OCI-LY3 (cell line): ENCODE measurements around the gene NT5DC3.

Experiments used
- H2AFZ ChIP-seq: fragments of 200-600, 300-600 bp; shearing (Covaris generic); 2 replicates; pipeline ENCODE4 v1.6.0; 2014; ENCODE audit warnings: antibody characterized with exemption, low read depth, low read length
- H3K27ac ChIP-seq: fragments of 200-600, 300-600 bp; sonication (generic); 2 replicates; pipeline ENCODE4 v1.5.1; 2014; ENCODE audit warnings: mild to moderate bottlenecking, low read length, moderate library complexity, mixed read lengths
- H3K27me3 ChIP-seq: fragments of 200-600, 300-600 bp; sonication (generic); 2 replicates; pipeline ENCODE4 v1.6.1; 2014; ENCODE audit warnings: low read depth, low read length, mixed read lengths
- H3K36me3 ChIP-seq: fragments of 200-600, 300-600 bp; sonication (generic); replicated peaks from 2 replicates; pipeline ENCODE3; 2014; ENCODE audit warnings: low read depth, low read length, mixed read lengths
- H3K4me1 ChIP-seq: fragments of 300-600, 200-600 bp; sonication (generic); 2 replicates; pipeline ENCODE4 v1.6.1; 2014; ENCODE audit warnings: low read length, mixed read lengths
- H3K4me2 ChIP-seq: fragments of 200-600, 300-600 bp; sonication (generic); 2 replicates; pipeline ENCODE4 v1.6.1; 2014; ENCODE audit warnings: low read length, mixed read lengths
- H3K4me3 ChIP-seq: fragments of 300-600, 200-600 bp; sonication (generic); 2 replicates; pipeline ENCODE4 v1.5.1; 2014; ENCODE audit warnings: antibody characterized with exemption, mild to moderate bottlenecking, low read length, moderate library complexity
- H3K79me2 ChIP-seq: fragments of 300-600, 200-600 bp; shearing (Covaris generic); 2 replicates; pipeline ENCODE4 v1.6.1; 2014; ENCODE audit warnings: mild to moderate bottlenecking, low read length, mixed read lengths
- H3K9ac ChIP-seq: fragments of 300-600, 200-600 bp; shearing (Covaris generic); 2 replicates; pipeline ENCODE4 v1.6.0; 2014; ENCODE audit warnings: mild to moderate bottlenecking, low read length, moderate library complexity
- H3K9me3 ChIP-seq: fragments of 200-600, 300-600 bp; shearing (Covaris generic); 2 replicates; pipeline ENCODE4 v1.6.1; 2014; ENCODE audit warnings: low read length, mixed read lengths; ENCODE audit not compliant: insufficient read depth
- H4K20me1 ChIP-seq: fragments of 200-600, 300-600 bp; sonication (generic); 2 replicates; pipeline ENCODE4 v1.6.1; 2016; ENCODE audit warnings: low read length, mixed read lengths; ENCODE audit not compliant: insufficient read depth
- CTCF ChIP-seq: fragments of 200-600, 300-600 bp; sonication (generic); IDR thresholded peaks from 2 replicates; pipeline ENCODE4 v1.5.1; 2014; ENCODE audit warnings: antibody characterized with exemption, low read length, low read depth
- EZH2phosphoT487 ChIP-seq: fragments of 200-600 bp; shearing (Covaris generic); IDR thresholded peaks from 2 replicates; pipeline ENCODE4 v1.6.1; 2018; ENCODE audit warnings: antibody characterized with exemption, mixed run types, low read depth

Gene NT5DC3

GRCh38 chr12:103799504-103799856, 41.6 kb downstream of the NT5DC3 start:
- no peak overlapping the region for H2AFZ ChIP-seq
- peaks cover 5% of the 10 kb centered on the region for H3K36me3 ChIP-seq
- no peak overlapping the region for H3K9ac ChIP-seq
- no peak overlapping the region for H3K27ac ChIP-seq
- H4K20me1 ChIP-seq = no peaks in the 10 kb centered on the region
- H3K4me1 ChIP-seq = peaks cover 6% of the 10 kb centered on the region; the same call in 1 of the 2 replicates
- H3K4me3 ChIP-seq = no peak overlapping the region
- H3K4me2 ChIP-seq = no peak overlapping the region
- TF ChIP-seq EZH2phosphoT487 (no peak), CTCF (no peak)
- H3K79me2 ChIP-seq = no peaks in the 10 kb centered on the region
- H3K27me3 ChIP-seq = no peaks in the 10 kb centered on the region
- H3K9me3 ChIP-seq = no peaks in the 10 kb centered on the region

- no peak overlapping the region for H3K27ac ChIP-seq
- H3K9me3 ChIP-seq = no peaks in the 10 kb centered on the region
- no peak overlapping the region for H2AFZ ChIP-seq
- TF ChIP-seq EZH2phosphoT487 (no peak), CTCF (no peak)
- no peak overlapping the region for H3K9ac ChIP-seq
- H3K4me1 ChIP-seq = peaks cover 6% of the 10 kb centered on the region; the same call in 1 of the 2 replicates
- peaks cover 5% of the 10 kb centered on the region for H3K36me3 ChIP-seq
- no peaks in the 10 kb centered on the region for H4K20me1 ChIP-seq
- H3K4me2 ChIP-seq = no peak overlapping the region
- no peaks in the 10 kb centered on the region for H3K79me2 ChIP-seq
- no peak overlapping the region for H3K4me3 ChIP-seq
- no peaks in the 10 kb centered on the region for H3K27me3 ChIP-seq
Measured at GRCh38 chr12:103798586-103798985, 42.4 kb downstream of the NT5DC3 start.

- no peak overlapping the region for H3K9ac ChIP-seq
- no peaks in the 10 kb centered on the region for H3K79me2 ChIP-seq
- no peak overlapping the region for H3K4me3 ChIP-seq
- peaks cover 6% of the 10 kb centered on the region; the same call in 1 of the 2 replicates for H3K4me1 ChIP-seq
- H3K36me3 ChIP-seq = peaks cover 15% of the 10 kb centered on the region
- no peak for TF ChIP-seq EZH2phosphoT487
- no peak for TF ChIP-seq CTCF
- no peaks in the 10 kb centered on the region for H4K20me1 ChIP-seq
- H3K27me3 ChIP-seq = no peaks in the 10 kb centered on the region
- no peak overlapping the region for H3K4me2 ChIP-seq
- no peaks in the 10 kb centered on the region for H3K9me3 ChIP-seq
- H3K27ac ChIP-seq = no peak overlapping the region
- H2AFZ ChIP-seq = no peak overlapping the region
Measured at GRCh38 chr12:103794309-103795213, 46.5 kb downstream of the NT5DC3 start.

GRCh38 chr12:103793512-103794045, 47.5 kb downstream of the NT5DC3 start:
- Histone ChIP-seq H3K36me3 (peaks cover 15% of the 10 kb centered on the region), H3K9ac (no peak overlapping the region), H3K4me3 (no peak overlapping the region), H3K4me1 (peaks cover 6% of the 10 kb centered on the region; the same call in 1 of the 2 replicates), H2AFZ (no peak overlapping the region), H3K79me2 (no peaks in the 10 kb centered on the region), H3K9me3 (no peaks in the 10 kb centered on the region), H4K20me1 (no peaks in the 10 kb centered on the region), H3K27me3 (no peaks in the 10 kb centered on the region), H3K4me2 (no peak overlapping the region), H3K27ac (no peak overlapping the region)
- TF ChIP-seq CTCF = no peak
- TF ChIP-seq EZH2phosphoT487 = no peak
